Esophagus muscularis mucosa (tissue), 4 donors: Measurements from ENCODE around the gene SFRP5. TPM values are rescaled to one million over a fixed set of nuclear protein-coding genes. Genes with fewer than 3 reads are reported as not detected.

Source experiments
- DNase-seq: peaks from one replicate; pipeline ENCODE4 v3.0.0-alpha.2; 2017; ENCODE audit errors: extremely low spot score
- H3K27ac ChIP-seq, 4 donors: fragments of 200-600 bp; sonication (generic); replicated peaks in 1 of 4; 1 replicate in 3 of 4; 2 replicates in 1 of 4; pipeline ENCODE4 v1.5.1; 2016 to 2019; ENCODE audit warnings: mild to moderate bottlenecking in 1 of 4
- H3K27me3 ChIP-seq, 4 donors: fragments of 200-600 bp; sonication (generic); one replicate each; pipeline versions ENCODE4 v1.5.1 to v1.6.0; 2016 to 2019
- H3K36me3 ChIP-seq, 4 donors: fragments of 200-600 bp; sonication (generic); one replicate each; pipeline ENCODE4 v1.5.1; 2016 to 2019
- H3K4me1 ChIP-seq, 4 donors: fragments of 200-600 bp; sonication (generic); one replicate each; pipeline ENCODE4 v1.5.1; 2016 to 2019
- H3K4me3 ChIP-seq, 4 donors: fragments of 200-600 bp; sonication (generic); 1 replicate in 2 of 4; 2 replicates in 2 of 4; pipeline ENCODE4 v1.5.1; 2016 to 2019; ENCODE audit warnings: mild to moderate bottlenecking in 4 of 4, moderate library complexity in 1 of 4
- H3K9me3 ChIP-seq, 4 donors: fragments of 200-600 bp; sonication (generic); 1 replicate in 3 of 4; 2 replicates in 1 of 4; pipeline ENCODE4 v1.5.1; 2016 to 2019
- CTCF ChIP-seq, 3 experiments: fragments of 200-600 bp in 2 of 3; fragments of 450-650 bp in 1 of 3; sonication (generic) in 2 of 3; IDR thresholded peaks; one replicate each; pipeline ENCODE4 v1.5.1; 2017 to 2019; ENCODE audit warnings: antibody characterized with exemption in 3 of 3, mild to moderate bottlenecking in 2 of 3, moderate library complexity in 1 of 3
- EP300 ChIP-seq: sonication (generic); formaldehyde crosslinking; IDR thresholded peaks from one replicate; pipeline ENCODE4 v1.6.1; 2017; ENCODE audit warnings: antibody characterized with exemption
- POLR2A ChIP-seq: fragments of 450-650 bp; IDR thresholded peaks from one replicate; pipeline ENCODE4 v1.6.1; 2017; ENCODE audit warnings: antibody characterized with exemption, moderate library complexity, mild to moderate bottlenecking, low read depth
- POLR2AphosphoS5 ChIP-seq, 2 donors: sonication (generic); formaldehyde crosslinking; IDR thresholded peaks; one replicate each; pipeline ENCODE4 v1.6.1; 2017; ENCODE audit warnings: antibody characterized with exemption in 2 of 2
- WGBS: methylation state at CpG from one replicate; pipeline ENCODE4 v1.1.5; 2018; 5-methylcytosine and 5-hydroxymethylcytosine counted together
- intact Hi-C: fragments of 100-400 bp; cut with DNase I; formaldehyde crosslinking; loops from one replicate; pipeline ENCODE4 v1.15.1; 2023
- total RNA-seq, 4 donors: library from RNA; depleted of rRNA; stranded (reverse); fragments of >200 nt; gene quantifications; one replicate each; pipeline versions ENCODE4 v1.1.0 to v1.2.1, GENCODE V29; 2016

SFRP5 gene
- total RNA-seq, 4 donors from 2014 or later = 19.9 to 41.3 (median 34.8) TPM

DNA sequence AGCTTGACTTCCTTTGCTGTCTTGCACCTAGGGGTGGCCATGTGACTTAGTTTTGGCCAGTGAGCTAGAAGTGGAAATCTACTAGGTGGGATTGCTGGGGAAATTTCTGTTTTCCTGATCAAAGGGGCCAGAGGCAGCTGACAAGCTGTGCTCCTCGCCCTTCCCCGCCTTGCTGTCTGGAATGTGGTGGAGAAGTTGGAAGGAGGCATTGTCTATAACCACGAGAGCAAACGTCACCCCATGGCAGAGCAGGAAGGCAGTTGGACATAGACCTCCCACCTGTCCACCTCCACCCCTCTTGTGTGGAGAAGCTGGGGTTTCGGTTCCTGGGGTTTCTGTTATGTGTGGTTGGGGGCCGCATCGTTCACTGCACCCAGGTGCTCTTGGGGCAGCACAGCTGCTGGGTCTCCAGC lies 7.3 kb downstream of the SFRP5 start:
- intact Hi-C loops = no loop called here
- H3K27ac ChIP-seq = no peak overlapping the region

GRCh38 chr10:97763947-97764346 lies 7.9 kb downstream of the SFRP5 start:
- peaks cover 0 to 19% (median 0%) of the 10 kb centered on the region in 4 donors for H3K27me3 ChIP-seq
- H3K4me3 ChIP-seq = no peak overlapping the region
- peak overlapping the region in 1 of 4 donors; percentile 57 for H3K27ac ChIP-seq
- H3K9me3 ChIP-seq = no peaks in the 10 kb centered on the region
- peaks cover 0 to 9% (median 4%) of the 10 kb centered on the region in 4 donors for H3K4me1 ChIP-seq
- DNase-seq = no peak
- 91% methylated on average over 3 of the region's 3 CpGs for whole genome bisulfite sequencing
- intact Hi-C loops = no loop called here
- H3K36me3 ChIP-seq = peaks cover 19 to 39% (median 33%) of the 10 kb centered on the region in 4 donors
- TF ChIP-seq CTCF (IDR thresholded peaks at IDR 0.05) (no peak), POLR2AphosphoS5 (IDR thresholded peaks at IDR 0.05) (no peak)

More for the DNA sequence above, 7.3 kb downstream of the SFRP5 start:
- Histone ChIP-seq H3K4me3 (no peak overlapping the region), H3K27me3 (peaks cover 0 to 25% (median 0%) of the 10 kb centered on the region in 4 donors), H3K36me3 (peaks cover 19 to 33% (median 27%) of the 10 kb centered on the region in 4 donors), H3K9me3 (no peaks in the 10 kb centered on the region), H3K4me1 (peaks cover 0 to 6% (median 2%) of the 10 kb centered on the region in 4 donors)
- DNase-seq = no peak
- 78% methylated on average over 7 of the region's 7 CpGs for WGBS
- TF ChIP-seq POLR2AphosphoS5 (IDR thresholded peaks at IDR 0.05) = no peak
- no peak for TF ChIP-seq POLR2A
- TF ChIP-seq CTCF (IDR thresholded peaks at IDR 0.05) = no peak
- TF ChIP-seq EP300 = no peak

DNA sequence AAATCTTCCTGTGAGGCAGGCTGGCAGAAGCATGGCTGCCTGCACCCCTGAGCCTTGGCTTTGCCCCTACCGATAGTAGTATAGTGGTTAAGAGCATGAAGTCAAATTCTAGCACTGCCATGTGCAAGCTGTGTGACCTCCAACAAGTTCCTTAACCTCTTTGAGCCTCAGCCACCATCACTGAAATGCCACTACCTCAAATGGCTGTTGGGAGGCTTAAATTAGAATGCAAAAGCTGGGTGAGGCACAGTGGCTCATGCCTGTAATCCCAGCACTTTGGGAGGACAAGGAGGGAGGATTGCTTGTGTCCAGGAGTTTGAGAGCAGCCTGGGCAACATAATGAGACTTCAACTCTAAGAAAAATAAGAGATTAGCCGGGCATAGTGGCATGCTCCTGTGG lies 8.4 kb downstream of the SFRP5 start:
- no peak overlapping the region for H3K4me3 ChIP-seq
- TF ChIP-seq EP300 = no peak
- TF ChIP-seq POLR2A = no peak
- no peak for TF ChIP-seq POLR2AphosphoS5 (IDR thresholded peaks at IDR 0.05)
- TF ChIP-seq CTCF (IDR thresholded peaks at IDR 0.05) = no peak
- intact Hi-C loops = no loop called here
- peaks cover 0 to 10% (median 4%) of the 10 kb centered on the region in 4 donors for H3K4me1 ChIP-seq
- 81% methylated on average over 2 of the region's 2 CpGs for WGBS
- H3K9me3 ChIP-seq = no peaks in the 10 kb centered on the region
- H3K27me3 ChIP-seq = peaks cover 0 to 16% (median 0%) of the 10 kb centered on the region in 4 donors
- peak overlapping the region in 3 of 4 donors; percentile 27 to 57 (median 34) for H3K27ac ChIP-seq
- H3K36me3 ChIP-seq = peaks cover 19 to 44% (median 34%) of the 10 kb centered on the region in 4 donors
- DNase-seq = no peak

GRCh38 chr10:97762816-97763215 lies 9.0 kb downstream of the SFRP5 start:
- Histone ChIP-seq H3K27ac (peak overlapping the region in 2 of 4 donors; percentile 13 to 60), H3K9me3 (no peaks in the 10 kb centered on the region), H3K36me3 (peaks cover 19 to 50% (median 37%) of the 10 kb centered on the region in 4 donors), H3K4me1 (peaks cover 0 to 10% (median 4%) of the 10 kb centered on the region in 4 donors), H3K27me3 (peaks cover 0 to 11% (median 0%) of the 10 kb centered on the region in 4 donors), H3K4me3 (no peak overlapping the region)
- TF ChIP-seq CTCF (IDR thresholded peaks at IDR 0.05) (no peak), EP300 (no peak), POLR2A (no peak), POLR2AphosphoS5 (IDR thresholded peaks at IDR 0.05) (no peak)
- intact Hi-C loops = no loop called here
- 70% methylated on average over 5 of the region's 5 CpGs for WGBS
- no peak for DNase-seq

DNA sequence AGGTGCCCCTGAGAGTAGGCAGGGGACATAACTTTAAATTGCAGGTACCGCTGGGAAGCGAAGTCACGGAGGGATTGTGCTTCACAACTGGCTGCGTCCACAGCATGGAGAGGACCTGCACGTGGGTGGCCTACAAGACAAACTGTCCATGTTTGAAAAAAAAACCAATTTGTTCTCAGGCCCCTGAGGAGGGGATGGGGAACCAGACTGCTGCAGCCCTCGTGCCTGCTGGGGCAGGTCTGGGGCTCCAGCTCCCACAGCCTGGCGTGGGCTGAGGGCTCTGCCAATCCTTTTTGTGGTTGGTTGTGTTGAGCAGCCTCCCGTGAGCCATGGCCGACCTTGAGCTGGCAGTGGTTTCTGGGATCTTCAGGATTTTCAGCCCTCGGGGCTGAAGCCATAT lies 9.7 kb downstream of the SFRP5 start:
- no peak overlapping the region for H3K4me3 ChIP-seq
- peaks cover 0 to 10% (median 4%) of the 10 kb centered on the region in 4 donors for H3K4me1 ChIP-seq
- WGBS = 86% methylated on average over 6 of the region's 10 CpGs
- peaks cover 25 to 58% (median 44%) of the 10 kb centered on the region in 4 donors for H3K36me3 ChIP-seq
- no peak for DNase-seq
- intact Hi-C loops = no loop called here
- H3K27ac ChIP-seq = peak overlapping the region in 2 of 4 donors; percentile 13 to 60
- TF ChIP-seq EP300 = no peak
- no peak for TF ChIP-seq POLR2AphosphoS5 (IDR thresholded peaks at IDR 0.05)
- no peak for TF ChIP-seq POLR2A
- TF ChIP-seq CTCF (IDR thresholded peaks at IDR 0.05) = no peak
- no peaks in the 10 kb centered on the region for H3K9me3 ChIP-seq
- H3K27me3 ChIP-seq = peaks cover 0 to 3% (median 0%) of the 10 kb centered on the region in 4 donors
